HEK293 (cell line): ENCODE measurements around the gene CD93.

Experiments used
- KLF8 ChIP-seq: fragments of 450-650 bp; formaldehyde crosslinking; IDR thresholded peaks from 2 replicates; pipeline ENCODE4 v1.5.1; 2016; ENCODE audit warnings: missing biosample characterization, missing genetic modification characterization
- REST ChIP-seq: fragments of 450-650 bp; formaldehyde crosslinking; IDR thresholded peaks from 2 replicates; pipeline ENCODE4 v1.5.1; 2016; ENCODE audit warnings: missing biosample characterization, missing genetic modification characterization
- SCRT1 ChIP-seq: fragments of 450-650 bp; formaldehyde crosslinking; IDR thresholded peaks from 2 replicates; pipeline ENCODE4 v1.5.1; 2016; ENCODE audit warnings: missing biosample characterization, missing genetic modification characterization, borderline replicate concordance
- YY1 ChIP-seq: fragments of 450-650 bp; formaldehyde crosslinking; IDR thresholded peaks from 2 replicates; pipeline ENCODE4 v1.5.1; 2018; ENCODE audit warnings: missing biosample characterization, missing genetic modification characterization
- ZFP37 ChIP-seq: fragments of 450-650 bp; formaldehyde crosslinking; IDR thresholded peaks from 2 replicates; pipeline ENCODE4 v1.5.1; 2016; ENCODE audit warnings: missing biosample characterization, missing genetic modification characterization
- ZNF292 ChIP-seq: fragments of 450-650 bp; formaldehyde crosslinking; IDR thresholded peaks from 2 replicates; pipeline ENCODE4 v1.5.1; 2016; ENCODE audit warnings: low read depth, missing biosample characterization, missing genetic modification characterization, borderline replicate concordance
- ZNF366 ChIP-seq: fragments of 450-650 bp; formaldehyde crosslinking; conservative IDR thresholded peaks from 2 replicates; pipeline ENCODE4 v1.5.1; 2016; ENCODE audit warnings: missing biosample characterization, missing genetic modification characterization
- ZNF423 ChIP-seq: fragments of 450-650 bp; formaldehyde crosslinking; IDR thresholded peaks from 2 replicates; pipeline ENCODE4 v1.5.1; 2016; ENCODE audit warnings: missing biosample characterization, missing genetic modification characterization
- ZNF629 ChIP-seq: fragments of 450-650 bp; formaldehyde crosslinking; IDR thresholded peaks from 2 replicates; pipeline ENCODE4 v1.5.1; 2017; ENCODE audit warnings: missing biosample characterization, missing genetic modification characterization
- TF ChIP-seq, protein P1 (sequence below): sonication (generic); formaldehyde crosslinking; IDR thresholded peaks from 2 replicates; pipeline ENCODE4 v1.8.1; 2022; ENCODE audit warnings: mild to moderate bottlenecking, moderate library complexity, missing genetic modification reagents
- TF ChIP-seq, protein P2 (sequence below): fragments of 450-650 bp; formaldehyde crosslinking; IDR thresholded peaks from 2 replicates; pipeline ENCODE4 v1.5.1; 2016; ENCODE audit warnings: missing biosample characterization, missing genetic modification characterization

DNA sequence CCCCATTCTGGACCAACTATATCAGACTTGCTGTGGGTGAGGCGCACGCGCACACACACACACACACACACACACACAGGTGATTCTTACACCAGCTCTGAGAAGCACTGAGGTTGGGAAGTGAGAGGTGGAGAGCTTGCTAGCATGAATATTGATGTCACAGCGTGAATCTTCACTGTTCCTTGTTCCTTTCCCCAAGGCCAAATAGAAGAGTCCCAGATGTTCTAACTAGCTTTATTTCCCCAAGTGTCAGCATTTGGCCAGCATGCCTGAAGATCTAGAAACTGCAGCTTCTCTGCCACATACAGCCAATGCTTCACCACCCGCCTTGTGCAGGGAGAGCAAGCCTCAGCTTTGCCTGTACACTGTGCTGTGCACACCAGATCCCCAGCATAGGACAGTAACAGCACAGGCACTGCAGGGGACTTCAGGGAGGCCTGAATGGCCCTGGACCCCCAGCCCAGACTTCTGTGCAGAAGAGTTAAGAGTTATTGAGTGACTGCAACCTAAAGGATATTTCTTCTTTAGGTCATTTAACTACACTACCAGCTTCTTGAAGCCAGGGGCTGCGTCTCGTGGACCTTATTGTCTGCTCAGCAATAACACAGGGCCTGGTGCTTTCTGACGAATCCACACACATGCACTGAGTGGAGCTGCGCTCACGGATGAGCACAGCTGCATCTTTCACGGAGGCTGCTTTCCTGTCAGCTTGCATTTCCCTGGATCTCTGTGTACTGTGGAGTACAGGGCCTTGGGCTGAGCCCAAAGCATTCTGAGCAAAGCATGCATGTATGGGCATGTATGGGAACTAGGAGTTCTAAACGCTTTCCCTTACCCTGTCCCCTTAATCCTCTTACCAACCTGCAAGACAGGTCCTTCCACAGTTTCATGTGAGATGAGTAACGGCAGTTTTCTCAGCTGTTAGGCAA is 13.9 kb upstream of the CD93 start:
- TF ChIP-seq REST (no peak), KLF8 (tag by site-specific recombination) (no peak), ZNF423 (tag by site-specific recombination) (no peak), YY1 (tag by site-specific recombination) (no peak), ZNF292 (no peak), SCRT1 (tag by site-specific recombination) (no peak), ZNF366 (tag by site-specific recombination) (no peak), ZFP37 (tag by site-specific recombination) (no peak), ZNF629 (tag by site-specific recombination) (no peak)
- TF ChIP-seq, protein P1, sequence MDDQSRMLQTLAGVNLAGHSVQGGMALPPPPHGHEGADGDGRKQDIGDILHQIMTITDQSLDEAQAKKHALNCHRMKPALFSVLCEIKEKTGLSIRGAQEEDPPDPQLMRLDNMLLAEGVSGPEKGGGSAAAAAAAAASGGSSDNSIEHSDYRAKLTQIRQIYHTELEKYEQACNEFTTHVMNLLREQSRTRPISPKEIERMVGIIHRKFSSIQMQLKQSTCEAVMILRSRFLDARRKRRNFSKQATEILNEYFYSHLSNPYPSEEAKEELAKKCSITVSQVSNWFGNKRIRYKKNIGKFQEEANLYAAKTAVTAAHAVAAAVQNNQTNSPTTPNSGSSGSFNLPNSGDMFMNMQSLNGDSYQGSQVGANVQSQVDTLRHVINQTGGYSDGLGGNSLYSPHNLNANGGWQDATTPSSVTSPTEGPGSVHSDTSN (CRISPR knock-in tag): no peak
- TF ChIP-seq, protein P2, sequence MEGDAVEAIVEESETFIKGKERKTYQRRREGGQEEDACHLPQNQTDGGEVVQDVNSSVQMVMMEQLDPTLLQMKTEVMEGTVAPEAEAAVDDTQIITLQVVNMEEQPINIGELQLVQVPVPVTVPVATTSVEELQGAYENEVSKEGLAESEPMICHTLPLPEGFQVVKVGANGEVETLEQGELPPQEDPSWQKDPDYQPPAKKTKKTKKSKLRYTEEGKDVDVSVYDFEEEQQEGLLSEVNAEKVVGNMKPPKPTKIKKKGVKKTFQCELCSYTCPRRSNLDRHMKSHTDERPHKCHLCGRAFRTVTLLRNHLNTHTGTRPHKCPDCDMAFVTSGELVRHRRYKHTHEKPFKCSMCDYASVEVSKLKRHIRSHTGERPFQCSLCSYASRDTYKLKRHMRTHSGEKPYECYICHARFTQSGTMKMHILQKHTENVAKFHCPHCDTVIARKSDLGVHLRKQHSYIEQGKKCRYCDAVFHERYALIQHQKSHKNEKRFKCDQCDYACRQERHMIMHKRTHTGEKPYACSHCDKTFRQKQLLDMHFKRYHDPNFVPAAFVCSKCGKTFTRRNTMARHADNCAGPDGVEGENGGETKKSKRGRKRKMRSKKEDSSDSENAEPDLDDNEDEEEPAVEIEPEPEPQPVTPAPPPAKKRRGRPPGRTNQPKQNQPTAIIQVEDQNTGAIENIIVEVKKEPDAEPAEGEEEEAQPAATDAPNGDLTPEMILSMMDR (tag by site-specific recombination): no peak
